T-helper 17 cell (primary cell): ENCODE measurements around the gene PRR14L. TPM values are rescaled to one million over a fixed set of nuclear protein-coding genes. Genes with fewer than 3 reads are reported as not detected.
"Not testable (repeated sequence)": the region's sequence is repeated elsewhere in the genome, so short reads cannot be mapped to it uniquely, and the experiment has no call there.

Source experiments
- ATAC-seq: fragments of 150-1000 bp; cut with Tn5 transposase; 2 replicates; pipeline ENCODE4 v1.10.0; 2021; ENCODE audit warnings: mild to moderate bottlenecking, moderate library complexity
- DNase-seq, 3 donors: peaks; one replicate each; pipeline versions ENCODE4 v3.0.0 to v3.0.0-alpha.2; 2020 to 2021
- H3K9me3 ChIP-seq: one replicate; pipeline ENCODE4 v1.7.0; 2013; ENCODE audit warnings: low read length, mild to moderate bottlenecking; ENCODE audit not compliant: control insufficient read depth, poor library complexity, severe bottlenecking
- H3K27ac Mint-ChIP-seq: one replicate; pipeline ENCODE4 v1.8.0; 2022; ENCODE audit warnings: mild to moderate bottlenecking, moderate library complexity, mixed read lengths
- H3K27me3 Mint-ChIP-seq: one replicate; pipeline ENCODE4 v1.8.0; 2022; ENCODE audit warnings: mixed read lengths
- H3K36me3 Mint-ChIP-seq: one replicate; pipeline ENCODE4 v1.8.0; 2022; ENCODE audit warnings: low read depth, mixed read lengths
- H3K4me1 Mint-ChIP-seq: one replicate; pipeline ENCODE4 v1.8.0; 2022; ENCODE audit warnings: mild to moderate bottlenecking, mixed read lengths
- H3K4me3 Mint-ChIP-seq: one replicate; pipeline ENCODE4 v1.8.0; 2022; ENCODE audit warnings: mild to moderate bottlenecking, moderate library complexity, mixed read lengths
- total RNA-seq, 4 donors: library from RNA in 2 of 4; stranded (reverse) in 2 of 4; gene quantifications; one replicate each; pipeline ENCODE4 v1.2.3 and lab custom pipeline; 2022 to 2026

The PRR14L gene
- total RNA-seq, 2 donors from 2014 or later = 36.2 to 38.2 TPM

DNA sequence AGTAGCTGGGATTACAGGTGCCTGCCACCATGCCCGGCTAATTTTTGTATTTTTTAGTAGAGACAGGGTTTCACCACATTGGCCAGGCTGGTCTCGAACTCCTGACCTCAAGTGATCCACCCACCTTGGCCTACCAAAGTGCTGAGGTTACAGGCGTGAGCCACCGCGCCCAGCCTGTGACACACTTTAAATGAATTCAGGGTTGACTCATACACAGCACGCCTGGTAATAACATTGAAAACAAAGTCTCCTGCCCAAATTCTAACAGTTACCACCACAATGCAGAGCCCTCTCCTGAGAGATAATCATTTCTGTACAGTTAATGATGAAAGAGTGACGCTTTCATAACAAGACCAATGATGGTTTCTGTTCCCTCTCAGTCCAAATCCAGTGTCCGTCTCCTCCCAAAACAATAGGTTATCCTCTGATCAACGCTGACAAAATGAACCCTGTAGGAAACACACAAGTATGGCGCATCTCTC lies 89.0 kb downstream of the PRR14L start:
- not testable (repeated sequence) for DNase-seq, H3K9me3 ChIP-seq, H3K36me3 Mint-ChIP-seq, ATAC-seq, H3K27me3 Mint-ChIP-seq
- Mint-ChIP-seq H3K4me1 (peaks cover 33% of the 10 kb centered on the region), H3K27ac (peak overlapping the region; percentile 96), H3K4me3 (peak overlapping the region; percentile 100)

GRCh38 chr22:31659246-31659645 lies 90.7 kb downstream of the PRR14L start:
- Mint-ChIP-seq H3K36me3 (peaks cover 6% of the 10 kb centered on the region), H3K4me3 (no peak overlapping the region), H3K27me3 (no peaks in the 10 kb centered on the region), H3K27ac (no peak overlapping the region), H3K4me1 (peaks cover 32% of the 10 kb centered on the region)
- no peaks in the 10 kb centered on the region for H3K9me3 ChIP-seq
- no peak for ATAC-seq
- no peak for DNase-seq

- Mint-ChIP-seq H3K4me3 (peak overlapping the region; percentile 56), H3K4me1 (peaks cover 26% of the 10 kb centered on the region), H3K27ac (peak overlapping the region; percentile 92), H3K36me3 (peaks cover 9% of the 10 kb centered on the region), H3K27me3 (no peaks in the 10 kb centered on the region)
- ATAC-seq (no peak), DNase-seq (no peak)
- H3K9me3 ChIP-seq = no peaks in the 10 kb centered on the region
Observed at GRCh38 chr22:31654408-31654807, 95.5 kb downstream of the PRR14L start.

DNA sequence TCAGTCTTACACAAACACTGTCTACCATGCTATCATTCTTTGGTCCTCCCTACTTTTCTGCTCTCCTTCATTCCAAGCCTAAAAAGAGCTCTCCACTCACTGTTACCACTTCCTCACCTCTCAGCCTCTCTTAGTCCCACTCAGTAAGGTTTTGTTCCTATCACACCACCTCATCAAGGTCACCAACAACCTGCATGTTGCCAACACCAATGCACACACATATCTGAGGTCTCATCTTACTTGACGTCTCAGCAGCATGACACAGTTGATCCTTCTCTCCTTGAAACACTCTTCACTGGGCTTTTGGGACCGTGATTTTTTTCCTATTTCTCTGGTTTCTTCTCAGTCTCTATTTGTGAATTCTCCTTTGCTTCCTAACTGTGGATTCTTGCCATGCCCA lies 96.0 kb downstream of the PRR14L start:
- no peak for ATAC-seq
- Mint-ChIP-seq H3K4me3 (peak overlapping the region; percentile 56), H3K27ac (peak overlapping the region; percentile 92), H3K36me3 (peaks cover 9% of the 10 kb centered on the region), H3K27me3 (no peaks in the 10 kb centered on the region), H3K4me1 (peaks cover 26% of the 10 kb centered on the region)
- no peaks in the 10 kb centered on the region for H3K9me3 ChIP-seq
- no peak for DNase-seq

GRCh38 chr22:31652911-31653684 lies 96.8 kb downstream of the PRR14L start:
- no peaks in the 10 kb centered on the region for H3K27me3 Mint-ChIP-seq
- H3K4me1 Mint-ChIP-seq = peaks cover 23% of the 10 kb centered on the region
- DNase-seq = no peak
- H3K36me3 Mint-ChIP-seq = peaks cover 9% of the 10 kb centered on the region
- H3K4me3 Mint-ChIP-seq = no peak overlapping the region
- peak overlapping the region; percentile 92 for H3K27ac Mint-ChIP-seq
- no peak for ATAC-seq
- H3K9me3 ChIP-seq = no peaks in the 10 kb centered on the region

GRCh38 chr22:31652088-31652487 lies 97.8 kb downstream of the PRR14L start:
- peaks cover 6% of the 10 kb centered on the region for H3K36me3 Mint-ChIP-seq
- H3K27ac Mint-ChIP-seq = peak overlapping the region; percentile 16
- H3K4me1 Mint-ChIP-seq = peaks cover 18% of the 10 kb centered on the region
- H3K4me3 Mint-ChIP-seq = peak overlapping the region; percentile 59
- no peaks in the 10 kb centered on the region for H3K9me3 ChIP-seq
- no peaks in the 10 kb centered on the region for H3K27me3 Mint-ChIP-seq
- no peak for ATAC-seq
- DNase-seq = no peak

DNA sequence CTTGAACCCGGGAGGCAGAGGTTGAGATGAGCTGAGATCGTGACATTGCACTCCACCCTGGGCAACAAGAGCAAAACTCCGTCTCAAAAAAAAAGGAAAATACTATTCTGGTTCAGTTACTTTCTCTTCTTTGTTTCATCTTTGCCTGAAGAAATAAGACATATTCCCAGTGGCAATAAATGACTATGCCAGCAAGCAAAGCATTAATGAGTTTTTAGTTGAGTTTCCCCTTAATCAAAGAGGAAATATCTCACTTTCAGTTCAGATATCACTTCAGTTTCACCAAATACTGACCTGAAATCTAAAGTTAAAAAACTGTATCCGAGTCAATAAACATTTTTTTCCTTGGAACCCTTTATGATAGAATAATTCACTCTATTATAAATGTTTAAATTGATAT lies 98.3 kb downstream of the PRR14L start:
- ATAC-seq (no peak), DNase-seq (no peak)
- H3K27me3 Mint-ChIP-seq = no peaks in the 10 kb centered on the region
- H3K36me3 Mint-ChIP-seq = peaks cover 6% of the 10 kb centered on the region
- H3K4me1 Mint-ChIP-seq = peaks cover 18% of the 10 kb centered on the region
- no peak overlapping the region for H3K4me3 Mint-ChIP-seq
- no peaks in the 10 kb centered on the region for H3K9me3 ChIP-seq
- H3K27ac Mint-ChIP-seq = peak overlapping the region; percentile 29

DNA sequence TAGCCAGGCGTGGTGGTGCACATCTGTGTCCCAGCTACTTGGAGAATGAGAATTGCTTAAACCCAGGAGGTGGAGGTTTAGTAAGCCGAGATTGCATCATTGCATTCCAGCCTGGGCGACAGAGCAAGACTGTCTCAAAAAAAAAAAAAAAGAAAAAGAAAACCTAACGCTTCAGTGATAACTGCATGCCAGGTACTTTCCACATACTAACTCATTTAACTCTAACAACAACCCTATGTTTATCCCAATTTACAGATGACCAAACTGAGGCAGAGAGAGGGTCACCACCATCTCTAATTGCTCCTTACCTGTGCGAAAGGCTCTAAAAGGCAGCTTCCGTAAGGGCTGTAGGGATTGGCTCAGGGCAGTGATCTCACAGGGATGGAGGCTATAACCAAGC lies 99.5 kb downstream of the PRR14L start:
- H3K9me3 ChIP-seq = no peaks in the 10 kb centered on the region
- H3K27me3 Mint-ChIP-seq = no peaks in the 10 kb centered on the region
- ATAC-seq = no peak
- no peak overlapping the region for H3K4me3 Mint-ChIP-seq
- H3K36me3 Mint-ChIP-seq = peaks cover 6% of the 10 kb centered on the region
- peaks cover 16% of the 10 kb centered on the region for H3K4me1 Mint-ChIP-seq
- no peak overlapping the region for H3K27ac Mint-ChIP-seq
- DNase-seq = no peak

- no peak overlapping the region for H3K4me3 Mint-ChIP-seq
- no peak for DNase-seq
- no peaks in the 10 kb centered on the region for H3K36me3 Mint-ChIP-seq
- no peak overlapping the region for H3K27ac Mint-ChIP-seq
- peaks cover 3% of the 10 kb centered on the region for H3K4me1 Mint-ChIP-seq
- no peak for ATAC-seq
- H3K9me3 ChIP-seq = no peaks in the 10 kb centered on the region
- H3K27me3 Mint-ChIP-seq = no peaks in the 10 kb centered on the region
Observed at GRCh38 chr22:31647523-31648320, 102.2 kb downstream of the PRR14L start.

DNA sequence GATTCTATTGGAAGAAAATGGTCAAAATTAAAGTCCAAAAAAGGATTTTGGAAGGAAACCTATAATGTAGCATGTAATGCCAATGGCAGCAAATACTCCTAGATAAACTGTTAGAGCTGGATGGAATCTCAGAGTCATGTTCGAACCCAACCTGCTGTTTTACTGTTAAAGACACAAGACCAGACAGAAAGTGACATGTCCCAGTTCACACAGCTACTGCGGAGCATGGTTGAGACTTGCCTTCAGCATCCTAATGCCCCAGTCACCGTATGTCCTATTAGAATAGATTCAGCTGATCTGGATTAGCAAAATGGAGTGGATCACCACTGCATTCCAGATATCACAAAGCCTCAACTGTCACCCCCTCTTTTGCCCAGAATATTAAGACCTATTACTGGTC lies 102.9 kb downstream of the PRR14L start:
- H3K27me3 Mint-ChIP-seq = no peaks in the 10 kb centered on the region
- no peaks in the 10 kb centered on the region for H3K9me3 ChIP-seq
- no peaks in the 10 kb centered on the region for H3K36me3 Mint-ChIP-seq
- ATAC-seq (no peak), DNase-seq (no peak)
- peaks cover 3% of the 10 kb centered on the region for H3K4me1 Mint-ChIP-seq
- no peak overlapping the region for H3K4me3 Mint-ChIP-seq
- no peak overlapping the region for H3K27ac Mint-ChIP-seq

- Mint-ChIP-seq H3K4me3 (no peak overlapping the region), H3K27ac (no peak overlapping the region), H3K4me1 (peaks cover 3% of the 10 kb centered on the region), H3K36me3 (no peaks in the 10 kb centered on the region), H3K27me3 (no peaks in the 10 kb centered on the region)
- ATAC-seq (peak; percentile 51), DNase-seq (no peak)
- no peaks in the 10 kb centered on the region for H3K9me3 ChIP-seq
Observed at GRCh38 chr22:31646186-31647019, 103.5 kb downstream of the PRR14L start.

DNA sequence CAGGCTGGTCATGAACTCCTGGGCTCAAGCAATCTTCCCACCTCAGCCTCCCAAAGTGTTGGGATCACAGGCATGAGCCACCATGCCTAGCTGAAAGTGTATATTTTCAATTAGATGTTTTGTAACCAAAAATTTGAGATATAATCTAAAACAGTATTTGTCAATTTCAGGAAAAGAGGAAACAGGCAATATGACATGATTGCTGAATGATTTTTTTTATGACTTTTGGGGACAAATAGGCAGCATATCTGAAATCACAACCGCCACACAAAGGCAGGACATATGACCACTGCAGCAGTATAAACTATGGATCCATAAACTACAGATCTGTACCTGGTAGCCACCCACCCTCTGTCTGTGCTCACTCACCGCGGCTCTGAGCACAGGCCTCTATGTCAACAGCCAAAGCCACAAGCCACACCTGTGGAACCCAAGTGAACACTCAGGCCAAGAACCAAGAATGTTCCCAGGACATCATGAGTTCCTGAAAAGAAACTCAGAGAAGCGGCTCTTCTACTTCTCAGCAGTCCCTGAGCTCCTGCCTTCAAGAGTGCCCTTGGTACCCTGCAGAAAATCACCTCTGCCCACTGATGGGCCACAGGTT lies 110.4 kb downstream of the PRR14L start:
- ATAC-seq = peak; percentile 53
- DNase-seq = no peak
- H3K4me1 Mint-ChIP-seq = peaks cover 25% of the 10 kb centered on the region
- no peaks in the 10 kb centered on the region for H3K9me3 ChIP-seq
- H3K36me3 Mint-ChIP-seq = no peaks in the 10 kb centered on the region
- no peaks in the 10 kb centered on the region for H3K27me3 Mint-ChIP-seq
- no peak overlapping the region for H3K4me3 Mint-ChIP-seq
- H3K27ac Mint-ChIP-seq = peak overlapping the region; percentile 86
